Measurements from ENCODE around the gene SETBP1. TPM values are rescaled to one million over a fixed set of nuclear protein-coding genes. Genes with fewer than 3 reads are reported as not detected.

SETBP1 gene
- total and polyA plus RNA-seq, 2 of the 8 experiments (the other 6 are each of a cell fraction or from before 2014, with no cell fraction given) = 2.0 to 6.5 TPM

- CTCF ChIA-PET (ENCODE audit: partially characterized antibody) = interaction anchor here (1.8 kb wide), 1 partner anchor 12 kb away, joined by 4 read pairs; no protein-coding TSS in a partner anchor
- Histone ChIP-seq H2BK15ac (ENCODE audit: low read length) (no peak overlapping the region), H3K36me3 (ENCODE audit: control insufficient read depth in 2 of 4, insufficient read depth in 4 of 4, low read length in 3 of 4) (no peaks in the 10 kb centered on the region), H3K23ac (ENCODE audit: insufficient read length) (no peak overlapping the region), H2BK20ac (ENCODE audit: low read length) (no peak overlapping the region), H3K4me2 (ENCODE audit: insufficient read depth in 1 of 2, low read depth in 2 of 2, low read length in 2 of 2) (no peak overlapping the region), H4K91ac (replicated peaks; ENCODE audit: insufficient read length, low read length) (no peak overlapping the region), H3K27me3 (replicated peaks in 1 of 4; ENCODE audit: control insufficient read depth in 3 of 4, extremely low read depth in 1 of 4, insufficient read depth in 3 of 4, low read length in 3 of 4) (no peaks in the 10 kb centered on the region), H3K9ac (replicated peaks in 1 of 4; ENCODE audit: extremely low read depth in 1 of 4, low read depth in 3 of 4, low read length in 3 of 4) (no peak overlapping the region), H3K27ac (ENCODE audit: low read depth, low read length) (no peak overlapping the region), H4K5ac (ENCODE audit: insufficient read length, low read depth, low read length) (no peak overlapping the region), H2AFZ (ENCODE audit: low read length) (no peak overlapping the region), H4K20me1 (replicated peaks in 1 of 2; ENCODE audit: control insufficient read depth in 1 of 2, insufficient read depth in 2 of 2, low read length in 2 of 2) (no peaks in the 10 kb centered on the region), H3K9me3 (ENCODE audit: insufficient read depth in 2 of 2, low read depth in 1 of 2, low read length in 1 of 2) (no peaks in the 10 kb centered on the region), H3K79me1 (ENCODE audit: low read depth, low read length) (no peaks in the 10 kb centered on the region), H2AK5ac (ENCODE audit: low read depth, low read length) (no peak overlapping the region), H3K4ac (replicated peaks; ENCODE audit: insufficient read length, low read depth, low read length) (no peak overlapping the region), H3K4me3 (ENCODE audit: extremely low read depth in 1 of 4, insufficient read depth in 2 of 4, low read depth in 3 of 4, low read length in 4 of 4) (no peak overlapping the region), H4K8ac (ENCODE audit: extremely low read depth, insufficient read depth, low read length) (no peak overlapping the region), H2BK120ac (replicated peaks; ENCODE audit: low read depth, low read length) (no peak overlapping the region), H3K14ac (ENCODE audit: insufficient read length) (no peak overlapping the region), H3K23me2 (ENCODE audit: low read depth, low read length) (no peaks in the 10 kb centered on the region; the same call in 1 of the 2 replicates), H3K56ac (replicated peaks; ENCODE audit: insufficient read length, low read depth, low read length) (no peak overlapping the region), H3K4me1 (replicated peaks in 1 of 4; ENCODE audit: control insufficient read depth in 3 of 4, insufficient read depth in 4 of 4, low read length in 3 of 4) (no peaks in the 10 kb centered on the region), H3K18ac (ENCODE audit: extremely low read depth, low read length) (no peak overlapping the region), H2BK5ac (ENCODE audit: low read depth, low read length) (no peak overlapping the region), H3K79me2 (ENCODE audit: control insufficient read depth in 1 of 2, insufficient read depth in 2 of 2, low read length in 2 of 2) (no peaks in the 10 kb centered on the region), H2BK12ac (ENCODE audit: low read depth, low read length) (no peak overlapping the region)
- 92% methylated on average over 7 of the region's 7 CpGs; no CpG with 5 or more reads in 1 of the 2 experiments for WGBS, 2 experiments (ENCODE audit: extremely low coverage in 1 of 2, insufficient coverage in 1 of 2, insufficient read length in 1 of 2, insufficient replicate concordance in 2 of 2, low coverage in 1 of 2, low lambda C conversion rate in 2 of 2, missing lambda C conversion rate in 1 of 2)
- no peak for TF ChIP-seq RFX5 (IDR thresholded peaks at IDR 0.05; ENCODE audit: borderline replicate concordance, low read depth, low read length)
- FAIRE-seq (no peak), DNase-seq (ENCODE audit: low read depth in 1 of 2, low spot score in 2 of 2) (no peak)
- POLR2A ChIA-PET (ENCODE audit: partially characterized antibody) = no interaction called here
Observed at GRCh38 chr18:45044787-45045186, 364.1 kb downstream of the SETBP1 start.

Data from H1 (cell line).